ENCODE results near the gene EFNA4. TPM values are rescaled to one million over a fixed set of nuclear protein-coding genes. Genes with fewer than 3 reads are reported as not detected.
A peak's percentile ranks its signal among the peaks of the same experiment; 100 is the strongest.

EFNA4 gene
- polyA plus RNA-seq, 1 donor (not counting 4 experiments of a cell fraction or from before 2014, with no cell fraction given), result 7.6 TPM

GRCh38 chr1:155072531-155073289 is 9.2 kb downstream of the EFNA4 start:
- no peaks in the 10 kb centered on the region for H3K9me3 ChIP-seq (ENCODE audit: control insufficient read depth, low read depth, low read length)
- no peak overlapping the region for H3K4me3 ChIP-seq (ENCODE audit: control insufficient read depth in 2 of 3, extremely low read depth in 1 of 3, insufficient read depth in 2 of 3, low read depth in 1 of 3, low read length in 3 of 3)
- no peak overlapping the region for H3K9ac ChIP-seq (ENCODE audit: control insufficient read depth, extremely low read depth, insufficient read depth, low read length)
- H4K20me1 ChIP-seq (ENCODE audit: control insufficient read depth, extremely low read depth, insufficient read depth, low read length), result no peaks in the 10 kb centered on the region
- no peak for FAIRE-seq
- peaks cover 21% of the 10 kb centered on the region for H3K4me1 ChIP-seq (ENCODE audit: control insufficient read depth, extremely low read depth, insufficient read depth, low read length)
- no peaks in the 10 kb centered on the region for H3K27me3 ChIP-seq (ENCODE audit: control insufficient read depth, extremely low read depth, insufficient read depth, low read length)
- H3K9me1 ChIP-seq (ENCODE audit: control insufficient read depth, extremely low read depth, insufficient read depth, low read length), result no peaks in the 10 kb centered on the region
- no peak overlapping the region for H2AFZ ChIP-seq (ENCODE audit: control insufficient read depth, low read length)
- H3K27ac ChIP-seq (ENCODE audit: control insufficient read depth, insufficient read depth, low read length), result no peak overlapping the region
- TF ChIP-seq CTCF (optimal IDR thresholded peaks at IDR 0.05 in 1 of 3, IDR thresholded peaks at IDR 0.05 in 1 of 3, conservative IDR thresholded peaks at IDR 0.05 in 1 of 3; ENCODE audit: extremely low read depth in 1 of 3, insufficient read depth in 2 of 3, low read length in 3 of 3), result no peak
- no peak for TF ChIP-seq EZH2 (IDR thresholded peaks at IDR 0.05; ENCODE audit: low read length)
- no peak for DNase-seq (ENCODE audit: low read depth, low spot score)
- H3K79me2 ChIP-seq (ENCODE audit: control insufficient read depth, insufficient read depth, low read length), result no peaks in the 10 kb centered on the region
- peaks cover 0 to 11% of the 10 kb centered on the region in 2 experiments for H3K36me3 ChIP-seq (ENCODE audit: control insufficient read depth in 2 of 2, extremely low read depth in 1 of 2, insufficient read depth in 2 of 2, low read length in 2 of 2)
- H3K4me2 ChIP-seq (ENCODE audit: control insufficient read depth, extremely low read depth, insufficient read depth, low read depth, low read length), result peak overlapping the region; percentile 49
- dilution Hi-C loops (cut with MboI; ENCODE audit: extremely low pct_ligation_motif_present, low sequenced_read_pairs), result no loop called here

- H3K9ac ChIP-seq (ENCODE audit: control insufficient read depth, extremely low read depth, insufficient read depth, low read length), result no peak overlapping the region
- H3K27ac ChIP-seq (ENCODE audit: control insufficient read depth, insufficient read depth, low read length), result no peak overlapping the region
- TF ChIP-seq CTCF (optimal IDR thresholded peaks at IDR 0.05 in 1 of 3, IDR thresholded peaks at IDR 0.05 in 1 of 3, conservative IDR thresholded peaks at IDR 0.05 in 1 of 3; ENCODE audit: extremely low read depth in 1 of 3, insufficient read depth in 2 of 3, low read length in 3 of 3) (no peak), EZH2 (IDR thresholded peaks at IDR 0.05; ENCODE audit: low read length) (no peak)
Observed at GRCh38 chr1:155073377-155074242, 10.1 kb downstream of the EFNA4 start.

More at GRCh38 chr1:155073377-155074242, 10.1 kb downstream of the EFNA4 start:
- dilution Hi-C loops (cut with MboI; ENCODE audit: extremely low pct_ligation_motif_present, low sequenced_read_pairs), result no loop called here
- FAIRE-seq (no peak), DNase-seq (ENCODE audit: low read depth, low spot score) (no peak)
- Histone ChIP-seq H3K4me1 (ENCODE audit: control insufficient read depth, extremely low read depth, insufficient read depth, low read length) (peaks cover 26% of the 10 kb centered on the region), H3K9me1 (ENCODE audit: control insufficient read depth, extremely low read depth, insufficient read depth, low read length) (no peaks in the 10 kb centered on the region), H2AFZ (ENCODE audit: control insufficient read depth, low read length) (no peak overlapping the region), H3K4me2 (ENCODE audit: control insufficient read depth, extremely low read depth, insufficient read depth, low read depth, low read length) (peak overlapping the region; percentile 49), H3K4me3 (ENCODE audit: control insufficient read depth in 2 of 3, extremely low read depth in 1 of 3, insufficient read depth in 2 of 3, low read depth in 1 of 3, low read length in 3 of 3) (no peak overlapping the region), H3K9me3 (ENCODE audit: control insufficient read depth, low read depth, low read length) (no peaks in the 10 kb centered on the region), H3K79me2 (ENCODE audit: control insufficient read depth, insufficient read depth, low read length) (no peaks in the 10 kb centered on the region), H3K27me3 (ENCODE audit: control insufficient read depth, extremely low read depth, insufficient read depth, low read length) (no peaks in the 10 kb centered on the region), H4K20me1 (ENCODE audit: control insufficient read depth, extremely low read depth, insufficient read depth, low read length) (no peaks in the 10 kb centered on the region), H3K36me3 (ENCODE audit: control insufficient read depth in 2 of 2, extremely low read depth in 1 of 2, insufficient read depth in 2 of 2, low read length in 2 of 2) (peaks cover 0 to 9% of the 10 kb centered on the region in 2 experiments)

All from keratinocyte (primary cell).